HG03025 (cell line): ENCODE results near the gene DXO.
"Not testable (repeated sequence)": the region's sequence is repeated elsewhere in the genome, so short reads cannot be mapped to it uniquely, and the experiment has no call there.

Experiments used
- ATAC-seq: cut with Tn5 transposase; IDR thresholded peaks from one replicate; pipeline ENCODE4 v1.9.1; 2021; ENCODE audit warnings: mild to moderate bottlenecking, moderate library complexity; ENCODE audit not compliant: unreplicated experiment, low FRiP score

The DXO gene

DNA sequence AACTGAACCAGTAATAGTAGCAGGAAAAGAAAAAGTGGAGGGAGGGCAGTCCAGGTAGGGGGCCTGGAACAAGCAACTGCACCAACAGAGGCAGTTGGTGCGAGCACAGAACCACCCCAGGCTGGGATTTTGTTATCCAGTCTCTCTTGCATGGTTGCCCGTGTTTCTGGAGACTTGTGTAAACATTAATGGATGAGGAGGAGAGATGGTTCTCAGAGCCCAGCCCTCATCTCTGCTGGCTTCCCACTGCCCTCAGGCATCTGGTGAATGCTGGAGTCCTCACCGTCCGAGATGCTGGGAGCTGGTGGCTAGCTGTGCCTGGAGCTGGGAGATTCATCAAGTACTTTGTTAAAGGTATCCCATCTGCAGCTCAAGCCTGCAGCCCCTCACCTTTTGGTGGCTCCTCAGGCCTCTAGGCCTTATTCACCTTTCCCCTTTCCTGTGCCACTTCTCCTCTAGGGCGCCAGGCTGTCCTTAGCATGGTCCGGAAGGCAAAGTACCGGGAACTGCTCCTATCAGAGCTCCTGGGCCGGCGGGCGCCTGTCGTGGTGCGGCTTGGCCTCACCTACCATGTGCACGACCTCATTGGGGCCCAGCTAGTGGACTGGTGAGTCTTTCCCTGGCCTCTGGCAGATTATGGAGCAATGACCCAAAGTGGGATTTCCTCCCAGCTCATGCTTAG is 8.4 kb upstream of the DXO start:
- ATAC-seq, result not testable (repeated sequence)

DNA sequence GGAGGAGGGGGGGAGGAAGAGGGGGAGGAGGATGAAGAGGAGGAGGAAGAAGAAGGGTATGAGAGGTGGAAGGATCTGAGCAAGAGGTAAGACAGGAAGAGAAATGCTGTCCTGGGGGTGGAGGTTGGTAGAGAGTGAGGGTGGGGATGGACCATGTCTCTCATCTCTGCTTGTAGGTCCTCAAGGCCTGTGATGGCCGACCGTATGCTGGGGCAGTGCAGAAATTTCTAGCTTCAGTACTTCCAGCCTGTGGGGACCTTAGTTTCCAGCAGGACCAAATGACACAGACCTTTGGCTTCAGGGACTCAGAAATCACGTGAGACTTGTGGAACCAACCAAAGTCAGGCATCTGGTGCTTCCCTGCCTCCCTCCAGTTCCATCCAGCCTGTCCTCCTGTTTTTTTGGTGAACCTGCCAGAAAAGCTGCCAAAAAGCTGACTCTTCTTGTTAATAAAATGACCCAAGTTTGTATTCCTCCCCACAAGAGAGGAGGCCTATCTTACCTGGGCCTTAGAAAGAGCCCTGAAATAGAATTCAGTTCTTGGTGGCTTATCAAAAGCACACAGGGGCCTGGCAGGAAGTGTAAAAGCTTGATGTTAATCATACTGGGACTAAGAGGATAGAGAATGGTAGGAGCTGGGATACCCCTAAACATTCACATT is 7.4 kb upstream of the DXO start:
- no peak for ATAC-seq

- ATAC-seq, result no peak
These were observed 6.9 kb upstream of the DXO start for GRCh38 chr6:31978831-31979230.

- ATAC-seq, result no peak
These were observed 6.0 kb upstream of the DXO start for GRCh38 chr6:31977816-31978431.

GRCh38 chr6:31976065-31976464 is 4.1 kb upstream of the DXO start:
- ATAC-seq, result not testable (repeated sequence)

DNA sequence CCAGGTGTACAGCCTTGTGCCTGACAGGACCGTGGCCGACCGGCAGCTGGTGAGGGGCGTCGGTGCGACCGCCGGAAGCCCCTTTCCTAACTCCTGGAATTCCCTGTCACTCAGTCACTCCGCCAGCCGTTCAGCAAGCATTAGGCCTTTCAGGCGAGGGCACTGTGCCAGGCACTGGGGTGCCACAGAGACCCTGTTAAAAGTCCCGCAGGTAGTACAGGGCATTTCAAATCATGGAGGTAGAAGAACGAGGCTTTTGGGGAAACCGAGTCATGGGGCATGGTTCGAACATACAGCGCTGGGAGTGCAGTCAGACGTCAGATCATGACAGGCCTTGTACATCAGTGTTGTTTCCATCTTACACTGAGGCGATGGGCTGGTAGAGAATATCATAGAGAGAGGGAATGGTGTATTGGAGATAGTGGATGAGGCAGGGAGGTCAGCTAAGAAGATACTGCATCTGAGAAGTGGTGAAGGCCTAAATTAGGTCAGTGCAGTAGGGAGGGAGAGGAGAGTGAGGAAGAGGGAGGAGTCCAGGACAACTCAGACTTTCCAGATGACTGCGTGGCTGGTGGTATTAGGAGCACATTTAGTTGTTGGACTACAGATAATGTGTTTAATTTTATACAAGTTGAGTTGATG is 892 bp upstream of the DXO start:
- ATAC-seq, result no peak

GRCh38 chr6:31971279-31971992 is 502 bp downstream of the DXO start:
- ATAC-seq, result no peak

- ATAC-seq, result no peak
These were observed 1.2 kb downstream of the DXO start for GRCh38 chr6:31970604-31971271.

DNA sequence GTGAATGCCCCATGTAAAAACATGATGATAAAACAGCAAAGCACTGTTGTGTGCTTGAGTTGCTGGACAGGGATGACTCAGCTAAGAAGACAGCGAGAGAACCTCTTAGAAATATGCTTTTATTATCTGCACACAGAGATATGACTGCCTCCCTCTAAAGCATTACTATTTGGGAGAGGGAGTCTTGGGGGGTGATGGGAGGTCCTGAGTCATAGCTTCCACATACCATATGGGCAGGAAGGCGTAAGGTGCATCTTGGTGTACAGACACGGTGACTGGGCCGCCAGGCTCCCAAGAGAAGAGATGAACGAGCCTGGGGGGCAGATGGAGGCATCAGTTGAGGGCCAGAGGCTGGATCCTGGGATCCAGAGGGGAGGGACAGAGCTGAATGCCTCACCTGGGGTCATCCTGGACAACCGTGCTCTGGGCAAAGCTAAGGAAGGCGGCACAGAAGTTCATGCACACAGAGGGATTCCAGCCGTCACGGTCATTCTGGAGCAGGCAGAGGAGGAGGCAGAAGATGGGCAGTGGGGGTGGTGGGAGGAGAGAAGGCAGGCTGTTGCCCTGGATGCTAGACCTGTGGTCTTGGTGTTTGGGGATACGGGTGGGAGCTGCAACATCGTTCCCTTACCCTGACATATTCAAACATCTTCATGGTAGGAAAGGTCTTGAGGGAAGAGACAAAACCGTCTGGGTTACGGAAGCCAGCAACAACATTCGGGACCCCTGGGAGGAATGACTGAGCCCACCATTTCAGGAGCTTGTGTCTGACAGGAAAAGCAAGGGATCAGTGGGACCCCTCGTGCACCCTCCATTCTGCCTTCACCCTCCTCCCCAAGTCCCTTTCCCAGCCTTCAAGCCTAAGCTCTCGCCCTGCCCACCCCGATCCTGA is 2.0 kb downstream of the DXO start:
- ATAC-seq, result no peak

DNA sequence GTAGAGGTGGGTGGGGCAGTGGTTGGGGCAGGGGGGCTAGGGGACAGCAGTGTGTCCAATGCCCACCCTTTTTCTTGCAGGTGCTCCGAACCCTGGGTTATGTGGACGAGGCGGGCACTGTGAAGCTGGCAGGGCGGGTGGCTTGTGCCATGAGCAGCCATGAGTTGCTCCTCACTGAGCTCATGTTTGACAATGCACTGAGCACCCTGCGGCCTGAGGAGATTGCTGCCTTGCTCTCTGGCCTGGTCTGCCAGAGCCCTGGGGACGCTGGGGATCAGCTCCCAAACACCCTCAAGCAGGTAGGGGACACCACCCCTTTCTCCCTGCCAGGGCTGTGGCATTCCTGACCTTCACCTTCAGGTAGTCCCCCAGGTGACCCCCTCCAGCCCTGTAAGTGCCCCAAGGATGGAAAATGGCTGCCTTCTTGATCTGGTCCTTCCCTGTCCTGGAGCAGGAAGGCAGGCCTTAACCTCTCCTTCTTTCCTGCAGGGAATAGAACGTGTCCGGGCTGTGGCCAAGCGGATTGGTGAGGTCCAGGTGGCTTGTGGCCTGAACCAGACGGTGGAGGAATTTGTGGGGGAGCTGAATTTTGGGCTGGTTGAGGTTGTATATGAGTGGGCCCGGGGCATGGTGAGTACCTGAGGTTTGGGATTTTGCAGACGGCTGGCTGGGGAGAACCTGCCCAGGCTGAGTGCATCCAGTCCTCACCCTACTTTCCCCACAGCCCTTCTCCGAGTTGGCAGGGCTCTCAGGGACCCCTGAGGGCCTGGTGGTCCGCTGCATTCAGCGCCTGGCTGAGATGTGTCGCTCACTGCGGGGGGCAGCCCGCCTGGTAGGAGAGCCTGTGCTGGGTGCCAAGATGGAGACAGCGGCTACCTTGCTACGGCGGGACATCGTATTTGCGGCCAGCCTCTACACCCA is 2.9 kb downstream of the DXO start:
- ATAC-seq, result no peak

DNA sequence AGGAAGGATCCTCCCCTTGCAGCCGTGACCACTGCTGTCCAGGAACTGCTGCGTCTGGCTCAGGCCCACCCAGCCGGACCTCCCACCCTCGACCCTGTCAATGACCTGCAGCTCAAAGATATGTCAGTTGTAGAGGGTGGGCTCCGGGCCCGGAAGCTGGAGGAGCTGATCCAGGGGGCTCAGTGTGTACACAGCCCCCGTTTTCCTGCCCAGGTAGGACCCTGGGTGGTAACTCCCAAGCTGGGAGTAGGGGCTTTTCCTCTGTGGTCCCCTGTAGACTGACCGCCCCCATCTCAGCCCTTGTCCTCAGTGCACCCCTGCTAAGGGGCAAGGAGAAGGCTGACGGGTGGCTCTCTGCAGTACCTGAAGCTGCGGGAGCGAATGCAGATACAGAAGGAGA is 3.6 kb downstream of the DXO start:
- no peak for ATAC-seq

DNA sequence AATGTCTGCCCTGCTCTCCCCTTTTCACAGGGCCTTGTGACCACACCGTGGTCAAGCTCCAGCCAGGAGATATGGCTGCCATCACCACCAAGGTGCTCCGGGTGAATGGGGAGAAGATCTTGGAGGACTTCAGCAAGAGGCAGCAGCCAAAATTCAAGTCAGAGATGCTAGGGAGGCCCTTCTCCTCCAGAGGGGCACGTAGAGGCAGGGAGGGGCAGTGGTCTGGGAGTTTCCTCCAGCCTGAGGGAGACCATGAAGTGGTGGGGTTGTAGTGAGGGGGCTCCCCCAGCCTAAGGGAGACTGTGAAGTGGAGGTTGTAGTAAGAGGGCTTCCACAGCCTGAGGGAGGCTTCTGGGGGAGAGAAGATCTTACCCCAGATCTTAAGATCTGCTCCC is 4.0 kb downstream of the DXO start:
- ATAC-seq, result no peak

DNA sequence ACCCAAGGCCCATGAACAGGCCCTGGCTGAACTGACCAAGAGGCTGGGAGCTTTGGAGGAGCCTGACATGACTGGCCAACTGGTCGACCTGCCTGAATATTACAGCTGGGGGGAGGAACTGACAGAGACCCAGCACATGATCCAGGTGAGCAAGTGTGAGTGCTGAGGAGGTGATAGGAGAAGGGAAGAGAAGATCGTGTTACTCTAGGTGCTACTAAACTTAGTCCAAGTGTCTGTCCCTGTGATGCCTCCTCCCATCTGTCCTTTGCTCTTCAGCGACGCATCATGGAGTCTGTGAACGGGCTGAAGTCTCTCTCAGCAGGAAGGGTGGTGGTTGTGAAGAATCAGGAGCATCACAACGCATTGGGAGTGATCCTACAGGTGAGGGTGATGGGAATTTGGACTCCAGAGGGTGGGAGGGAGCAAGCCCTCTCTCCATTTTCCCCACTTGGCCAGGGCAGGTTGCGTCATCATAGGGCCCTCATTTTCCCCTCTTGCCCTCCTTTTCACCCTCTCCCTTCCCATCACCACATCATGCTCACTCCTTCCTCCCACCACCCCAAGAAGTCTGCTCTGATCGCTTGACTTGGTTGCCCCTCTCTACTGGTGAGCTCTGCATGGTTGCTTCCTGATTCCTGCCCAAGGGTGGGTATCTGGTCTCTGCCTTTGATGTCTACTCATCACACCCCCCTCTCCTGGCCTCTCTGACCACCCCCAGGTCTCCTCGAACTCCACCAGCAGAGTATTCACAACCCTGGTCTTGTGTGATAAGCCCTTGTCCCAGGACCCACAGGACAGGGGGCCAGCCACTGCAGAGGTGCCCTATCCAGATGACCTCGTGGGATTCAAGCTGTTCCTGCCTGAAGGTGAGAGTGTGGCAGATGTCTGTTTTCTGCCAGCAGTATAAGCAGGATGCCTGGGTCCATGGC is 4.7 kb downstream of the DXO start:
- ATAC-seq, result no peak

DNA sequence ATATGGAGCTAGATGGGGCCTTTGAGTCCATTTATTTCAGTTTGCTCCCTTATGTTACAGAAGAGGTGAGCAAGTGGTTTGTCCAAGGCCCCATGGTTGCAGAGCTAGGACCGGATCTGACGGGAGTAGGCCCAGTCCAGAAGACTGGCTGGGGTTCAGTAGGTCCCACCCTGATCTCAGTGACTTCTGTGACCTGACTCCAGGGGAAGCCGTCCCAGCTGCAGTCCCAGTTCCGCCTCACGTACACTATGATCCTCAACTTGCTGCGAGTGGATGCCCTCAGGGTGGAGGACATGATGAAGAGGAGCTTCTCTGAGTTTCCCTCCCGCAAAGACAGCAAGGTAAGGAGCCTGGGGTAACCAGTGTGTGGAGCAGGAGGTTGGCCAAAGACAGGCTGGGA is 5.4 kb downstream of the DXO start:
- no peak for ATAC-seq

DNA sequence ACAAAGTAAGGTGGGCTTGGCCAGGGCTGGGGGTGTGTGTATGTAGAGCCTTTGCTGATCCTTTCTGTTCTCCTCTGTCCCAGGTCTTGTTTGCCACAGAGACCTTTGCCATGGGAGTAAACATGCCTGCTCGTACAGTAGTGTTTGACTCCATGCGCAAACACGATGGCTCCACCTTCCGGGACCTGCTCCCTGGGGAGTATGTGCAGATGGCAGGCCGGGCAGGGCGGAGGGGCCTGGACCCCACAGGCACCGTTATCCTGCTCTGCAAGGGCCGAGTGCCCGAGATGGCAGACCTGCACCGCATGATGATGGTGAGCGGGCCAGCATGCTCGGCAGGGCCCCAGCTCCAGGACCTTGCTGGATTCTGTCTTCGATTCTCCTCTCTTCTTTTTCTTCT is 6.2 kb downstream of the DXO start:
- no peak for ATAC-seq

DNA sequence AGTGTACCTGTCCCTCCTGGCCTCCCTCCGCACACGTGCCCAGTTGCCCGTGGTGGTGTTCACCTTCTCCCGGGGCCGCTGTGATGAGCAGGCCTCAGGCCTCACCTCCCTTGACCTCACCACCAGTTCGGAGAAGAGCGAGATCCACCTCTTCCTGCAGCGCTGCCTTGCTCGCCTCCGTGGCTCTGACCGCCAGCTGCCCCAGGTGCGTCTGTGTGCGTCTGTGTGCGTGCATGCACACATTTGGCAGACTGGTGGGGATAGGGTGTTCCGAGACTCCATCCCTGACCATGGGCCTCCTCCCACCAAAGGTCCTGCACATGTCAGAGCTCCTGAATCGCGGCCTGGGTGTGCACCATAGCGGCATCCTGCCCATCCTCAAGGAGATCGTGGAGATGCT is 8.0 kb downstream of the DXO start:
- ATAC-seq, result no peak

DNA sequence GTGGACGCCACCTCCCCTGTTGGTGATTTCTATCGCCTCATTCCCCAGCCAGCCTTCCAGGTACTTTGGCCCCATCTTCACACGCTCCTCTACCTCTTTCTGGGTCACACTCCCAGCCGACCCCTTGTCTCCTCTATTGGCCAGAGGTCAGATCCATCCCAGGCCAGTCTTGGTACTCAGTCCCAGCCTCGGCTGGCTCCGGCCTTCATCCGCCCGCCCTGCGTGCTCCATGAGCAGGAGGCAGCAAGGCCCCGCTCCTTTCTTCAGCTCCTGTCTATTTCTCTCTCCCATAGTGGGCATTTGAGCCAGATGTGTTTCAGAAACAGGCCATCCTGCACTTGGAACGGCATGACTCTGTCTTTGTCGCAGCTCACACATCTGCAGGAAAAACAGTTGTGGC is 10.3 kb downstream of the DXO start:
- no peak for ATAC-seq
